SIG-M5 treated with dmso at 0.1 percent for 504 hours (cell line): ENCODE measurements around the gene TLX1.

Experiments
- DNase-seq: peaks from one replicate; lab custom pipeline; 2025; ENCODE audit not compliant: unreplicated experiment; lab: John Stamatoyannopoulos, UW

The TLX1 gene

DNA sequence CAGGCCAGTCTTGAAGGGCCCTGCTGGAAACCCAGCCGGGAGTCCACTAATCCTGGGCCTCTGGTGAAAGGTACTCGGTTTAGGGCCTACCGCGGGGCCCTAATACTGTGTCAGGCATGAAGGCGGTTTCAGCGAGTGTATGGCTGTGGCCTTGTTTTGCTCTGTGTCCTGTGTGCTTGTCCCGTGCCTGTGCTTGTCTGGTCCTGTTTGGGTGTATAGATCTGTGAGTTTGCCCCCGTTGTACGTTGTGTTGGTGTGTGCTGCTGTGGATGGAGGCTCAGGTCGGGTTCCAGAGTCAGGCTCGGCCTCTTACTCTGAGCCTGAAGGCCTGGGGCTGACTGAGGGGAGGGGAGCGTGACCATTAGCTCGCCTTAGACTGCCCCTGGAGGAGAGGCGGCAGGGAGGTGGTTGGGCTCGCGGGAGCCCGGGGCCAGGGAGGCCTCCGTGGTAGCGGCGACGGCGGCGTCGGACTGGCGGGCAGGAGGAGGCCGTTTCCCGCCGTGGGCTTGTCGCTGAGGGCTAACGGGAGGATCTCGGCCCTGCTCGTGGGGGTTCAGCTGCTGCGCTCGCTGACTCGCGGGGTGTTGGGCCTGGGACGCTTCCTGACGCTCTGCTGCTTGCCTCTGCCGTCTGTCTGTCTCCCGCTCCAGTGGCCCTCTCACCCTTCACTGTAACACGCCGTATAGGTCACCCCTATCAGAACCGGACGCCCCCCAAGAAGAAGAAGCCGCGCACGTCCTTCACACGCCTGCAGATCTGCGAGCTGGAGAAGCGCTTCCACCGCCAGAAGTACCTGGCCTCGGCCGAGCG lies 2.6 kb downstream of the TLX1 start:
- DNase-seq: no peak

DNA sequence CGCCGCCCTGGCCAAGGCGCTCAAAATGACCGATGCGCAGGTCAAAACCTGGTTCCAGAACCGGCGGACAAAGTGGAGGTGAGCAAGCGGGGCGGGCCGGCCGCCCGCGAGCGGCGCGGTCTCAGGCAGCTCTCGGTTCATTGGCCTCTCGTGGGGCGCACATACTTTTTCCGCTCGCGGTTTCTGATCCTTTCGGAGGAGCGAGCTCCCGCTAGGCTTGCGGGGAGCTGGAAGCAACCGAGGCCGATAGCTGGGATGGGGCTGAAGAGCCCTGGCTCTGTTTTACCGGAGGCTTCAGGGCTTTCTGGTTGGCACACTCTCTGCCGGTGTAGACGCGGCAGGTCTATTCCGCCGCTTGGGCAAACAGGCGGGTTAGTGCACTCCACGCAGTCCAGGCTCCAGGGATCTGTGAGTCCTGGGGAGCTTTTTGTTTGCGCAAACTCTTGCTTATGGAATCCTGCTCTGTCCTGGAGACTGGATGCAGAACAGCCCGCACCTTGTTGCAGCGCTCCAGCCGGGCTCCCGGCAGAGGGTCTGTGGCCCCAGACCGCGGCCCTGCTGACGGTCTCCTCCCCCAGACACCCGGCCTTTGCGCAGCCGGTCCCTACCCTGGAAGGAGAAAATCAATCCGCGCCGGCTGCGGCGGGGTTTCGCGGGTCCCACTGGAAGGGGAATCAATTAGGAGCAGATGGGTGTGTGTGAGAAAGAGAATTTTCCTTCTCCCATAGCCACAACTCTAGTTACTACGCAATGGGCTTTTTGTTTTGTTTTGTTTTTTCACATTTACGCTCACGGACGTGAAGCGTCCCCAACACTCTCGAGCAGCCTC lies 3.4 kb downstream of the TLX1 start:
- DNase-seq: no peak

DNA sequence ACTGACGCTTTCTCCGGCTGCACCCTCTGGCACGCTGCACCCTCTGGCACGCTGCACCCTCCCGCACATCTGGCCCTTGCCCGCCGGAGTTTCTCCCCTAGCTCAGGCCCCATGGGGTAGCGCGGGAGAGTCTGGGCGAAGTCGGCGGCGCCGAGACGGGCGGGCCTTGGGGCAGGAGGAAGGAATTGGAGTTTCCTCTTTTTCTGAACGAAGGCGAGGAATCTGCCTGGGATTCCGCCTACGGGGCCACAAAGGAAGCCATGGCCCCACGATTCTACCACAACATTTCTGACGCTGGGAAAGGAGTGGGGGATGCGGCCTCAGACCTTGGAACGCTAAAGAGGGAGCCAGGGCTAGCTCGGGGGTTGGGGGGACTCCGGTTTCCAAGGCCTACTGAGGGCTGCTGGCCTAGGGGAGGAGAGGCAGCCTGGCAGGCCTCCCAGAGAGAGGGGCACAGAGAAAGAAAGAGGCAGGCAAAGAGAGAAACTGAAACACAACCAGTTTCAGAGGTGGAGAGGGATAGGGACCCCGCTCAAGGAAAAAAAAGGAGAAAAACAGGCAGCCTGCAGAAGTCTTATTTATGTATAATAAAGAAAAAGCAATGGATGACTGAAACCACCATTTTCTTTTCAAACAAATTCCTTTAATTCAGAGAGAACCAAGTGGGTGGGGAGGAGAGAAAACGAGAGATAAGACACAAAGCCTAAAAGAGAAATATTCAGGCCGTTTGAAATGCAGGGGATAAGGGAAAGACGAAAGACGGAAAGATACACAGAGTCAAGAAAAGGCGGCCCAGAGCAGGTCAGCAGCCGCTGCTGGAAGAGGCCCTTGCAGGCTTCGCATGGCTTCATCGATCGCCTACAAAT lies 4.3 kb downstream of the TLX1 start:
- DNase-seq: no peak

DNA sequence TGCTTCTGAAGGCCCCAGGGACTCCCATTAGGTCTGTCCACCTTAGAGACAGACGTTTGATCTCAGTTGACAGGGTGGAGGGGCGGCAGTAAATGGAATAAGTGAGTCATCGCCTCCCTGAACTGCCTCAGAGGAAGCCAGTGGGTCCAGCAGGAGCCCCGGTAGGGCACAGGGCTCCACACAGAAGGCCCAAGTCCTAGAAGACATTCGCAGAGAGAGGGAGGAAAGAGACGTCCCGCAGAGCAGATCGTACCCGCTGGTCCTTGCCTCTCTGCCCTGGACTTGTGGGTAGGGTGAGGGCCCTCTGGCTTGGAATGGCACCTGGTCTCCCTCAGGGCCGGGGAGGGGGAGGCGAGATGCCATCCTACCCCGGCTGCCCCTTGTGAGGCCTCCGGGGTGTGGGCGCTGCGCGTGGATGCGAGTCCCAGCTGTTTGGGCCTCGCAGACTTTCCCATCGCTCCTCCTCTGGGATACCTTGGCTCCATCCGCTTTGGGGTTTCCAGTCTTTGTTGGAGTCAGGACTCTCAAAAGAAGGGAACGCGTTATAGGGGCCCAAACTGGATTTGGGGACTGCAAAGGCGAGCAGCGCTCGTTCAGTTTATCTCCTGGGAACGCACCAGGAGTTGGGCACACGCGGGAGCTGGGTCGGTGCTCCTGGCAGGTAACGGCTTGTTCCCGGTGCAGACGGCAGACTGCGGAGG lies 5.1 kb downstream of the TLX1 start:
- DNase-seq: no peak

DNA sequence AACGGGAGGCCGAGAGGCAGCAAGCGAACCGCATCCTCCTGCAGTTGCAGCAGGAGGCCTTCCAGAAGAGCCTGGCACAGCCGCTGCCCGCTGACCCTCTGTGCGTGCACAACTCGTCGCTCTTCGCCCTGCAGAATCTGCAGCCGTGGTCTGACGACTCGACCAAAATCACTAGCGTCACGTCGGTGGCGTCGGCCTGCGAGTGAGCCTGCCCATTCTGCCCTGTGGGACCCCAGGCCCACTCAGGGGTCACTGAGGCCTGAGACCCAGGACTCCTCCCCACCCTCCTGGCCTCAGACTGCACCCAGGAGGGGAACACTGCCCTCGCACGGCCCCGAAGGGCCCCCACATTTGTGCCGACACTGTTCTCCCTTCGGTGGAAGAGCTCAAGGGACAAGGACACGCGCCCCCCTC lies 5.6 kb downstream of the TLX1 start:
- no peak for DNase-seq

DNA sequence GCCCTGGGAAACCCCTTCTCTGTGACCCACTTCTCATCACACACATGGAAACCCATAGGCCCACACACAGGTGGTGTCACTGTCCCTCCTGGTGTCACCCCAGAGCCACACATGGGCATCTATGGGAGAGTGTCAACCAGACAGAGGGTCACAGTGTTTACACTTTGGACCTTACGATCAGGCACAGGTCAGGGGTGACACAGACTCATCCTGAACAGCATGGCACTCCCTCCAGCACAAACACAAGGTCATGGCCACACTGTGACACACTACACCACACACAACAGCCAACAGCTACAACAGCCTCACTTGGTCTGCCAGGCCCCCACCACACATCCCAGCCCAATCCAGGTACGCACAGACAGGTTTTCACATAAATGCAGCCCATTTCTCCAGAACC lies 6.2 kb downstream of the TLX1 start:
- no peak for DNase-seq

DNA sequence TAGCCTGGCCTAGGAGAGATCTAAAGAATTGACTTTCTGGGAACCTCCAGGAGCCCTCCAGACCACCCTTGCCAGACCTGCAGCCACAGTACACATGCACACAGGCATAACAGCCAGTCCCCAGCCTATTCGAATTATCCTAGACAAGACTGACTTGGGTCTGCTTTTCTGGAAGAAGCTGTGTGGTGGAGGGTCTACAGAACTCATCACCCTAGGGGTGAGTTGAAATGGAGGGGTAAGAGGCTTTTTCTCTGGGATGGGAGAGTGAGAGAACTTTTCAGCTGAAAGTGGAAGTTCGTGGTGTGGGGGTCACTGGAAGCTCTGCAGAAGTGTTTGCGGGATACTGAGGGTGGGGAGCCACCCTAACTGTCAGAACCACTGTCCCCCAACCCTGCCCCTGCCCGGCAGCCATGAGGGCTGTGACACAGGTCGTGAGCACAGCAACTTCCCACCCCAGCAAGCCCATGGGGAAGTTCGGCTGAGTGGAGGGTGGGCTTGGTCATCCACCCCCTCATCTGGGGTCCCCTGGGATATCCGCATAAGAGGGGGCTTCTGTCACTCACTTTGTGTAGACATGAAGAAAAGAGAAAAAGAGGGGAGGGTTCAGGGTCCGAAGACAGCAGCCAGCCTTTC lies 7.8 kb downstream of the TLX1 start:
- no peak for DNase-seq

DNA sequence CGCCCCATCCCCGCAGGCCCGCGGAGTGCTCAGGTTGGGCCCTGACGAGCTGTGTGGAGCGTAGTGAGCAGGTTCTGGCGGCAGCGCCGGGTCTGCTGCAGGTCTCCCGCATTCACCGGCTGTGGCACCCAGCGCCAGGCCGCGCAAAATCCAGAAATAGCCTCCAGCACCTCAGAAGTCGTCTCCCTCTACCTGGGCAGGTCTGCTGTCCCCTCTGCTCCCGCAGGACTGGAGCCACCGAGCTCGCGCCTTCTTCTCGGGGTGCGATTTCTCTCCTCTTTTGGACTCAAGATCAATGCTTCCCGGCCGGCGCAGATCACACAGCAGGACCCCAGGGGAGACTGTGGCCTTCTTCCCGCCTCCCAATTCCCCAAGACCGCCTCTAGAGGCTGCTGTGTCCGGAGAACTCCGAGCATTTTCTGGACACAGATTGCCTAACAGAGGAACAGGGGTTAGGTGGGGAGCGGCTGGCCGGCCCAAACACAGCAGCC lies 8.4 kb downstream of the TLX1 start:
- DNase-seq: no peak

DNA sequence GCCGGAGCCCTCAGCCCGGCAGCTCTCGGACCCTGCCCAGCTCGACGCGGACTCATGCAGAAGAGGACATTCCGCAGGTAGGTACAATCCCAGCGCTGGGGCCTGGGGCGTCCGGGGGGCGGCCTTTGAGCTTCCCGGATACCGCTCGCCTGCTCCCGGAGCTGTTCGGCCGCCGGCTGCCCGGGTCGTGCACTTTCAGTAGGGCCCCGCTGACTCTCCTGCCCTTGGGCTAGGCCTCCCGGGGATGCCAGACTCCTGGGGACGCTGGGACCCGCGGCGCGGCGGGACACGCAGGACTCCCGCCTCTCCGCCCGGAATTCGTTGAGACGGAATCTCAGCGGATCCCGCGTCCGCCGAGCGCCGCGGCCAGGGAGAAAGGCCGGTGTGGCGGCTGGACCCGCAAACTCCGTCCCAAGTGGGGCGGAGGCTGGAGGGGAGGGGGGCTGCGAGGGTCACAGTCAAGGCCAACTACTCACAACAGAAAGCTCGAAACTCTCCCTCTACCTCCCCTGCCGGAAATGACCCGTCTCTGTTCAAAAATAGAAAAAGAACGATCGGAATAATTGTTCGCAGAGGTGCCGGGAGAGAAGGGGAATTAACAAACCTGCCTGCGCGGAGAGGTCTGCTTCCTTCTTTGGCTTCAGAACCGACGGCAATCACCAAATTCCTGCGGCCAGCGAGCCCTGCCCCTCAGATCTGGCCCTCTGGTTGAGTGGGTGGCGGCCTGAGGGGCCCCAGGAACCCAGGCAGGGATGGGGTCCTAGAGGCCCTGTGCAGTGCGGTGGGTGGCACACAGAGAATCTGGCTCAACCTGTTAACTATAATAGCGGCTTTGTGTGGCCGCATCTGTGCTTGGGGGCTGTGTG lies 9.2 kb downstream of the TLX1 start:
- DNase-seq: peak; percentile 3

DNA sequence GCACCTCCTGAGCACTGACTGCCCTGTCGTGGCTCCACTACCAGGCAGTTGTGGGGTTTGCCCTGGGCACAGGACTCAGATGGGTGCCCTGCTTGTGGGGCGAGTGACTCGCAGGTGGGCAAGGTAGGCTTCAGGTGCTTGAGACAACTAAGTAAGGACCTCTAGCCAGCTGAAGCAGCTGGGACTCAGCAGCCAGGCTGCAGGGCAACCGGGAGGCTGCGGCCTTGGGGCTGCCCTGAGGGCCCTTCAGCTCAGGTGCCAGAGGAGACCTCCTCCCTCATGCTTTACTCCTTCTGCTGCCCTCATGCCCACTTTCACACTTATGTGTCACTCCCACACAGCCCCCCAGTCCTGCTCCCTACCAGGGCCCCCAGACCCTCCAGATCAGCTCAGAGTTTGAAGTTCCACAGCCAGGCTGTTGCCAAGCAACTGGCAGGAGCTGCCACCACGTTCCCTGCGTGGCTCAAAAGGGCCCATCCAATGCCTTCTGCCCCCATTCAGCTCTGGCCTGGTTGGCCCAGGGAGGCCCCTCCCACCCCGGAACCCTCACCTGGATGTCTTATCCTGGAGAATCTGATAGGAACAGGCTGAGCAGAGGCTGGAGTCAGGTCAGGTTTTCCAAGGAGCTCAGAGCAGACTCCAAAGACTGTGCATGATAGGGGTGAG lies 10.0 kb downstream of the TLX1 start:
- no peak for DNase-seq

DNA sequence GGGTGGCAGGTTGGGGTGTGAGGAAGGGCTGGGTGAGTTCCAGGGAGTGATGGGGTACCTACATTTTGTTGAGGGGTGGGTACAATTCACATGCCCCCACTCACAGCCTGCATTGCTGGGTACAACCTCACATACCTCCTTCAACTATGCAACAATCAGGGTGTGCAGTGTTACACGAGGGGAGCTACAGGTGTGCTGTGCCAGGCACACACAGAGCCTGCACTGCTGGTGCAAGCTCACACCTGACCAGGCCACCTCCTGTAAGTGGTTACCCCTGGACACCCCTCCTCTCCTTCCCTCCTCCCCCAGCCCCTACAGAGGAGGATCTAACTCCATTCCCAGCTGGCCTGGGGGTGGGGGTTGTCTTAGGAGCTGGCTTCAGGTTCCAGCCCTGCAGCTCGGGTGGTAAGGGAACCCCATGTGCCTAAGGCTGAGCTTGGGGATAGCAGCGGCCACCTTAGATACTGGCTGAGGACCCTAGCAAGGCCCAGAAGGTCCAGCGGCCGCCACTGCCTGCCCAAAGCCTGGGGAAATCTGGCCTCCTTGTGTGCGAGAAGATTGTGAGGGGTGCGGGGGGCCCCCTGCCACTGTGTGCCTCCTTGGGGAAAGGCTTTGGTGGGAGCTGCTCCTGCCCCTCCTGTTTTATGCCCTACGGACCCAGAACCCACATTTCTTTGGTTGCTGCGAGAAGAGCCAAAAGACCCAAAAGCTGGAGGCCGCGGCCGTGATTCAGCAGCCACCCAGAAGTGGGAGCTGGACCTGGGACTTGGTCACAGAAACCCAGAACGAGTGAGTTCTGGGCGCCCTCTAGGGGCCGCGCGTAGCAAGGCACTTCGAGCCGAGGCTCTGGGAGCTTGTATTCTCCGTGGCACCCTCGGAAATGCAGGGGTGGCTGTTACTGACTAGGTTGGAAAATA lies 10.8 kb downstream of the TLX1 start:
- peak; percentile 63 for DNase-seq

DNA sequence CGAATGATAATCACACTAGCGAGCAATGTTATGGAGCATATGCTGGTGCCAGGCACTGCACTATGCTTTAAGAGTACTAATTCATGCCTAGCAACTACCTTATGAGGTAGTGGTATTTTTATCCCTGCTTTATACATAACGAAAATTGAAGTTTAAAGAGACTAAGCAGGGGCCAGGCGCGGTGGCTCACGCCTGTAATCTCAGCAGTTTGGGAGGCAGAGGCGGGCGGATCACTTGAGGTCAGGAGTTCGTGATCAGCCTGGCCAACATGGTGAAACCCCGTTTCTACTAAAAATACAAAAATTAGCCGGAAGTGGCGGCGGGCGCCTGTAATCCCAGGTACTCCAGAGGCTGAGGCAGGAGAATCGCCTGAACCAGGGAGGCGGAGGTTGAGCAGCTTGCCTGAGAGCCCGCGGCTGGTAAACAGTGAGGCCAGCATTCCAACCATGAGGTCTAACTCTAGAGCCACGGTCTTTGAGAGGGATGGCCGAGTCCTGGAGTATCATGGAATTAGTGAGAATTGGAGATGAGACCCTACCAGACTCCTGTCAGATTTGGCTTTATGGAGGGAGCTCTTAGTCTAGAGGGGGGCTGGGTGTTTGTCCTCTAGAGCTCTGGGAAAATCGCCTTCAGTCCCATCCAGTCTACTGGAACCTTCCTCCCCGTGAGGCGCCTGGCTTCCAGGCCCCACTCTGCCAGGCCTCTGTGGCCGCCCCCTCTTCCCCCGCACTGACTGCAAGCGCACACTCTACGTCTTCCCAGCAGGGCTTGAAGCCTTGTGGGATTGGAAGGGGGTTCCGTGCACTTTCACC lies 11.6 kb downstream of the TLX1 start:
- no peak for DNase-seq

DNA sequence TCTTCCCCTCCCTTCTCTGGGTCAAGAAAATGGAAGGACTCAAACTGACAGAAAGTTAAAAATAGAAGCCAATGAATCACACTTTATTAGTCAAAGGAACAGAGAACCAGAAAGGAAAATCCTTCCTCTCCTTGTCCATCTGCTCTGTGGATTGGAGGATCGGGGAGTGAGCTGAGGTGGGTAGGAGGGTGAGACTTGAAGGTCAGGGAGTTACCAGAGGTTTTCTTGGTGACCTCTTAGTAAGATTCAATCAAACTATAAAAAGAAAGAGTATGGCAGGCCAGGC lies 12.2 kb downstream of the TLX1 start:
- no peak for DNase-seq

DNA sequence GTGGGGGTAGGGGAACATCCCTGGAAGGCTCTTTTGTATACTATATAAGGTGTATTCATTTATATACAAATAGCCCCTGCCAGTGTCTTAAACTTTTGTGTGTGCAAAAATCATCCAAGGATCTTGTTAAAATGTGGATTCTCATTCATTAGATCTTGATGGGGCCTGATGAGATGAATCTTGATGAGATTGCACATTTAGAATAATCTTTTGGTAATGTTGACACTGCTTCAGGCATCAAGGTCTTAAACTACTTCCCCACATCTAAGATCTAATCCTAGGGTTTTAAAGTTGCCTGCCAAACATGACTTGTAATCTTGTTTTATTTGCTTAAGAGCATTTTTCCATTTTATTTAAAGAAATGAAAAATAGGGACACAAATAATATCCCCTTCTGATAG lies 13.0 kb downstream of the TLX1 start:
- DNase-seq: no peak

DNA sequence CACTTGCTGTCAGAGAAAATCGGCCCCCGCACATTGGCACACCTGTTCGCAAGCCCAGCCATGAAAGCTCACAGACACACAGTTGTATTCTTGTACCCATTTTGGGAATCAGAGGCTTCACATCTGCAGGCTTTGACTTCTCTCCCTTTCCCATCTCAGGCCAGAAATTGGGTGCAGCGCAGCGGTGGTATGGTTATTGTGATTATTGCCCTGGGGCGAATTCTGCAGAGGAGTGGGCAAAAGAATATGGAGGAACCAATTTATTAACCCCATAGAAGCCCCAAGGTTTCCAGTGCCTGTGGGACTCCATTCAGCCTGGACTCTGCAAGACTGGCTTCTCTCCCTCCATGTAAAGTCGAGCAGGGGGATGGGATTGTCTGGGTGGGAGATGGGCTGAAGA lies 14.0 kb downstream of the TLX1 start:
- DNase-seq: no peak

DNA sequence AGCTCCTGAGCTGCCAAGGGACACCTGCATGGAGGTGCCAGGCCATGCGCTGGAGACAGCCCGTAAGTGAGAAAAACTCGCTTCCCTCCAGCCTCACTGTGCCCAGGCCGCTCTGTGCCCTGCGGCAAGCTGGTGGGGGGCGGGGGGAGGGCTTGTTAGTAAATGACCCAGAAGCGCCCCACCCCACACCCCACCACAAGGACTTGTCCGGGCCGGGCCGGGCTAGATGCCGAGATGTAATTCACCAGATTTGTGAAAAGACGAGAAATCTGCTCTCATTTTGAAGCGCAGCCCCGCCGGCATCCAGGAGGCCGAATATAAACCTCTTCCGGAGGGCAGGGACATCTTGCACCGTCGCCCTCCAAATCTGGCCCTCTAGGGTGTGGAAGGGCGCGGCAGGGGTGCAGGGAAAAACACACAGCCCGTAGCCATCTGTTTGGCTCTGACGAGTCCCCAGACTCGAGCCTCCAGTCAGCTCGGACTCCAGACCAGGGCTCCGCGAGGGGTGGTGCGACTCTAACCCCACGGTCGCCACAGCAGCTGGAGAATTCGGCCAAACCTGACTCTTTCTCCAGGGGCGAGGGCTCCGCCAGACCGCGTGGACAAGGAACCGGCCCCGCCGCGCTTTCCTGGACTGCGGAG lies 14.8 kb downstream of the TLX1 start:
- no peak for DNase-seq
